Measurements from ENCODE around the gene GPR158. TPM values are rescaled to one million over a fixed set of nuclear protein-coding genes. Genes with fewer than 3 reads are reported as not detected.
"Not testable (repeated sequence)": the region's sequence is repeated elsewhere in the genome, so short reads cannot be mapped to it uniquely, and the experiment has no call there.

Gene GPR158
- total and polyA plus RNA-seq, 7 donors: 0.01 to 0.19 (median 0.06) TPM; not detected in 4

GRCh38 chr10:25142116-25142864 is 32.5 kb upstream of the GPR158 start:
- Histone ChIP-seq H3K27me3 (ENCODE audit: insufficient read depth in 3 of 3, low read length in 2 of 3) (no peaks in the 10 kb centered on the region), H3K9me3 (no peaks in the 10 kb centered on the region), H3K4me3 (no peak overlapping the region), H3K27ac (no peak overlapping the region), H3K4me1 (no peaks in the 10 kb centered on the region), H3K36me3 (ENCODE audit: insufficient read depth in 1 of 2, low read depth in 1 of 2) (no peaks in the 10 kb centered on the region)
- ATAC-seq (no peak), DNase-seq (no peak)
- TF ChIP-seq CTCF (IDR thresholded peaks at IDR 0.05): no peak
- WGBS, 3 donors: 65 to 71% (median 66%) methylated on average over 12 of the region's 12 CpGs
- intact Hi-C loops (cut with DNase I): no loop called here

GRCh38 chr10:25157650-25158049 is 17.2 kb upstream of the GPR158 start:
- no peaks in the 10 kb centered on the region for H3K9me3 ChIP-seq
- H3K36me3 ChIP-seq (ENCODE audit: insufficient read depth in 1 of 2, low read depth in 1 of 2): no peaks in the 10 kb centered on the region
- no peaks in the 10 kb centered on the region for H3K4me1 ChIP-seq
- no peak overlapping the region for H3K27ac ChIP-seq
- H3K4me3 ChIP-seq: no peak overlapping the region
- 61 to 68% (median 62%) methylated on average over 3 of the region's 3 CpGs for WGBS, 3 donors
- ATAC-seq: no peak
- no peak for DNase-seq
- H3K27me3 ChIP-seq (ENCODE audit: insufficient read depth in 3 of 3, low read length in 2 of 3): no peaks in the 10 kb centered on the region
- TF ChIP-seq CTCF (IDR thresholded peaks at IDR 0.05): no peak
- intact Hi-C loops (cut with DNase I): no loop called here

- intact Hi-C loops (cut with DNase I): no loop called here
- 54 to 64% (median 57%) methylated on average over 2 of the region's 2 CpGs for WGBS, 3 donors
- Histone ChIP-seq H3K4me3 (no peak overlapping the region), H3K36me3 (ENCODE audit: insufficient read depth in 1 of 2, low read depth in 1 of 2) (no peaks in the 10 kb centered on the region), H3K4me1 (no peaks in the 10 kb centered on the region), H3K9me3 (no peaks in the 10 kb centered on the region), H3K27me3 (ENCODE audit: insufficient read depth in 3 of 3, low read length in 2 of 3) (no peaks in the 10 kb centered on the region), H3K27ac (no peak overlapping the region)
- ATAC-seq (no peak), DNase-seq (no peak)
- no peak for TF ChIP-seq CTCF (IDR thresholded peaks at IDR 0.05)
Measured at GRCh38 chr10:25159591-25159990, 15.2 kb upstream of the GPR158 start.

- no peak for ATAC-seq
- Histone ChIP-seq H3K27me3 (ENCODE audit: insufficient read depth in 3 of 3, low read length in 2 of 3) (no peaks in the 10 kb centered on the region), H3K27ac (no peak overlapping the region), H3K4me3 (no peak overlapping the region), H3K9me3 (no peaks in the 10 kb centered on the region), H3K4me1 (no peaks in the 10 kb centered on the region), H3K36me3 (ENCODE audit: insufficient read depth in 1 of 2, low read depth in 1 of 2) (no peaks in the 10 kb centered on the region)
- intact Hi-C loops (cut with DNase I): no loop called here
- no peak for DNase-seq
- TF ChIP-seq CTCF (IDR thresholded peaks at IDR 0.05): no peak
- 64 to 71% (median 67%) methylated on average over 2 of the region's 2 CpGs for WGBS, 3 donors
Measured at GRCh38 chr10:25162391-25162790, 12.4 kb upstream of the GPR158 start.

GRCh38 chr10:25163464-25163863 is 11.3 kb upstream of the GPR158 start:
- not testable (repeated sequence) for ATAC-seq
- 79 to 84% (median 83%) methylated on average over 7 of the region's 7 CpGs for WGBS, 3 donors

More at GRCh38 chr10:25163464-25163863, 11.3 kb upstream of the GPR158 start:
- H3K36me3 ChIP-seq (ENCODE audit: insufficient read depth in 1 of 2, low read depth in 1 of 2); H3K4me1 ChIP-seq; intact Hi-C loops (cut with DNase I); H3K9me3 ChIP-seq; DNase-seq; H3K27me3 ChIP-seq (ENCODE audit: insufficient read depth in 3 of 3, low read length in 2 of 3); H3K27ac ChIP-seq; H3K4me3 ChIP-seq: not testable (repeated sequence)

Data from psoas muscle (tissue), 8 donors.